Measurements from ENCODE around the gene TSNAX. TPM values are rescaled to one million over a fixed set of nuclear protein-coding genes. Genes with fewer than 3 reads are reported as not detected.

The TSNAX gene
- total RNA-seq, 1 experiment from 2014 or later, result 38.0 TPM

DNA sequence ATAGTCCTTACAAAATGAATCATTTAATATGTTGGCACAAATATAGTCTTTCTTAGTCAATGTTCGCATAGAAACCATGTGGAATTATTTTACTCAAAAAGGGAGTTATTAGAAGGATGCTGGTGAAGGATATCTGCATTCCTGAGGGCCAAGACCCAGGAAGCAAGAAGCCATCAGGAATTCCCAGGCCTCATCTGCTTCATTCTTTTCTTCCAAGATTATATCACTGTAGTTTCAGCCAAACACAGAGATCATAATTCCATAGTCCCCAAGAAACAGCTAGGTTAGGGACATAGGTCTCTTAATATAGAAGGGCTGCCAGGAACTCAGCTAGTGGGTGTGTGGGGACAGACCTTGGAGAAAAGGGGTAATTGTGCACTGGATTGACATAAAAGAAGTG lies 69.5 kb downstream of the TSNAX start:
- Mint-ChIP-seq H3K36me3 (no peaks in the 10 kb centered on the region), H3K9me3 (no peaks in the 10 kb centered on the region), H3K27me3 (ENCODE audit: low read depth) (no peaks in the 10 kb centered on the region; the same call in none of the 2 replicates), H3K4me3 (no peak overlapping the region), H3K27ac (no peak overlapping the region), H3K4me1 (peaks cover 14% of the 10 kb centered on the region)
- TF ChIP-seq, protein P1, sequence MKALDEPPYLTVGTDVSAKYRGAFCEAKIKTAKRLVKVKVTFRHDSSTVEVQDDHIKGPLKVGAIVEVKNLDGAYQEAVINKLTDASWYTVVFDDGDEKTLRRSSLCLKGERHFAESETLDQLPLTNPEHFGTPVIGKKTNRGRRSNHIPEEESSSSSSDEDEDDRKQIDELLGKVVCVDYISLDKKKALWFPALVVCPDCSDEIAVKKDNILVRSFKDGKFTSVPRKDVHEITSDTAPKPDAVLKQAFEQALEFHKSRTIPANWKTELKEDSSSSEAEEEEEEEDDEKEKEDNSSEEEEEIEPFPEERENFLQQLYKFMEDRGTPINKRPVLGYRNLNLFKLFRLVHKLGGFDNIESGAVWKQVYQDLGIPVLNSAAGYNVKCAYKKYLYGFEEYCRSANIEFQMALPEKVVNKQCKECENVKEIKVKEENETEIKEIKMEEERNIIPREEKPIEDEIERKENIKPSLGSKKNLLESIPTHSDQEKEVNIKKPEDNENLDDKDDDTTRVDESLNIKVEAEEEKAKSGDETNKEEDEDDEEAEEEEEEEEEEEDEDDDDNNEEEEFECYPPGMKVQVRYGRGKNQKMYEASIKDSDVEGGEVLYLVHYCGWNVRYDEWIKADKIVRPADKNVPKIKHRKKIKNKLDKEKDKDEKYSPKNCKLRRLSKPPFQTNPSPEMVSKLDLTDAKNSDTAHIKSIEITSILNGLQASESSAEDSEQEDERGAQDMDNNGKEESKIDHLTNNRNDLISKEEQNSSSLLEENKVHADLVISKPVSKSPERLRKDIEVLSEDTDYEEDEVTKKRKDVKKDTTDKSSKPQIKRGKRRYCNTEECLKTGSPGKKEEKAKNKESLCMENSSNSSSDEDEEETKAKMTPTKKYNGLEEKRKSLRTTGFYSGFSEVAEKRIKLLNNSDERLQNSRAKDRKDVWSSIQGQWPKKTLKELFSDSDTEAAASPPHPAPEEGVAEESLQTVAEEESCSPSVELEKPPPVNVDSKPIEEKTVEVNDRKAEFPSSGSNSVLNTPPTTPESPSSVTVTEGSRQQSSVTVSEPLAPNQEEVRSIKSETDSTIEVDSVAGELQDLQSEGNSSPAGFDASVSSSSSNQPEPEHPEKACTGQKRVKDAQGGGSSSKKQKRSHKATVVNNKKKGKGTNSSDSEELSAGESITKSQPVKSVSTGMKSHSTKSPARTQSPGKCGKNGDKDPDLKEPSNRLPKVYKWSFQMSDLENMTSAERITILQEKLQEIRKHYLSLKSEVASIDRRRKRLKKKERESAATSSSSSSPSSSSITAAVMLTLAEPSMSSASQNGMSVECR (CRISPR knock-in tag; IDR thresholded peaks at IDR 0.05; ENCODE audit: borderline replicate concordance), result no peak
- TF ChIP-seq MYBL2 (CRISPR knock-in tag; IDR thresholded peaks at IDR 0.05), result no peak
- no peak for TF ChIP-seq ZNF232 (CRISPR knock-in tag; IDR thresholded peaks at IDR 0.05)
- TF ChIP-seq, protein P2, sequence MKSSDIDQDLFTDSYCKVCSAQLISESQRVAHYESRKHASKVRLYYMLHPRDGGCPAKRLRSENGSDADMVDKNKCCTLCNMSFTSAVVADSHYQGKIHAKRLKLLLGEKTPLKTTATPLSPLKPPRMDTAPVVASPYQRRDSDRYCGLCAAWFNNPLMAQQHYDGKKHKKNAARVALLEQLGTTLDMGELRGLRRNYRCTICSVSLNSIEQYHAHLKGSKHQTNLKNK (CRISPR knock-in tag; IDR thresholded peaks at IDR 0.05), result no peak
- TF ChIP-seq ZNF138 (CRISPR knock-in tag; conservative IDR thresholded peaks at IDR 0.05), result no peak
- no peak for TF ChIP-seq CREM (CRISPR knock-in tag; IDR thresholded peaks at IDR 0.05)
- no peak for ATAC-seq
- CTCF ChIA-PET, result no interaction called here
- POLR2A ChIA-PET, result no interaction called here
- DNase-seq (ENCODE audit: low spot score), result no peak

DNA sequence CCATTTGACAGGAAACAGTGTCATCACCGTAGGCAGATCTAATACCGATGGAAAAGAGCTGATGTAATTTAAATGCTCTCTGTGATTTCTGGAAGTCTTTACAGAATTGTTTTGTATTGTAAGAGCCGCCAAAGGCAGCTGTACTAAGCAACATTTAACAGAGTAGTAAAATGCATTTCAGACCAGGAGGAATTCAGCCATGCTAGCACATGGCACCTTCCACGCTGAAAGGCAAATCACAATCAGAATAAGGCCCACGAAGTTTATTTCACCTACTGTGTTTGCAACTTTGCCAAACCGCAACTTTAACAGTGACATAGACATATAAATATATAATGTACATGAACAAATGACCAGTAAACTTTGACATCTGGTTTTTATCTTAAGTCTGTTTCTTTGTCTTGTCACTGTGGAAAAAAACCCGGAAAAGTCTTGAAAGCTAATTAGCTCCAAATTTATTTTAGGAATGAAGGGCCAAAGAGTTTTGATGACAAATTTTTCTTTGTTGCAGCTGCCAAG lies 72.0 kb downstream of the TSNAX start:
- ATAC-seq (no peak), DNase-seq (ENCODE audit: low spot score) (no peak)
- no peaks in the 10 kb centered on the region for H3K36me3 Mint-ChIP-seq
- POLR2A ChIA-PET, result no interaction called here
- no peak overlapping the region for H3K27ac Mint-ChIP-seq
- H3K4me3 Mint-ChIP-seq, result no peak overlapping the region
- H3K4me1 Mint-ChIP-seq, result peaks cover 20% of the 10 kb centered on the region
- no peaks in the 10 kb centered on the region for H3K9me3 Mint-ChIP-seq
- CTCF ChIA-PET, result interaction anchor here (0.8 to 1.8 kb wide), 2 partner anchors 206 to 284 kb away, joined by 3 to 4 read pairs; no protein-coding TSS in a partner anchor
- H3K27me3 Mint-ChIP-seq (ENCODE audit: low read depth), result peaks cover 5% of the 10 kb centered on the region
- TF ChIP-seq, protein P3, sequence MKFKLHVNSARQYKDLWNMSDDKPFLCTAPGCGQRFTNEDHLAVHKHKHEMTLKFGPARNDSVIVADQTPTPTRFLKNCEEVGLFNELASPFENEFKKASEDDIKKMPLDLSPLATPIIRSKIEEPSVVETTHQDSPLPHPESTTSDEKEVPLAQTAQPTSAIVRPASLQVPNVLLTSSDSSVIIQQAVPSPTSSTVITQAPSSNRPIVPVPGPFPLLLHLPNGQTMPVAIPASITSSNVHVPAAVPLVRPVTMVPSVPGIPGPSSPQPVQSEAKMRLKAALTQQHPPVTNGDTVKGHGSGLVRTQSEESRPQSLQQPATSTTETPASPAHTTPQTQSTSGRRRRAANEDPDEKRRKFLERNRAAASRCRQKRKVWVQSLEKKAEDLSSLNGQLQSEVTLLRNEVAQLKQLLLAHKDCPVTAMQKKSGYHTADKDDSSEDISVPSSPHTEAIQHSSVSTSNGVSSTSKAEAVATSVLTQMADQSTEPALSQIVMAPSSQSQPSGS (CRISPR knock-in tag; IDR thresholded peaks at IDR 0.05; ENCODE audit: borderline replicate concordance, low read depth), result no peak
- TF ChIP-seq ZNF121 (CRISPR knock-in tag; IDR thresholded peaks at IDR 0.05) (no peak), ATF1 (CRISPR knock-in tag; IDR thresholded peaks at IDR 0.05) (no peak), NFE2L1 (CRISPR knock-in tag; IDR thresholded peaks at IDR 0.05) (no peak), RELA (CRISPR knock-in tag; IDR thresholded peaks at IDR 0.05; ENCODE audit: borderline replicate concordance) (no peak), ZNF396 (CRISPR knock-in tag; IDR thresholded peaks at IDR 0.05; ENCODE audit: borderline replicate concordance) (no peak), FOXK1 (CRISPR knock-in tag; IDR thresholded peaks at IDR 0.05) (no peak), JUN (CRISPR knock-in tag; IDR thresholded peaks at IDR 0.05) (no peak), CREM (CRISPR knock-in tag; IDR thresholded peaks at IDR 0.05) (no peak), NR3C1 (CRISPR knock-in tag; conservative IDR thresholded peaks at IDR 0.05; ENCODE audit: low read depth) (no peak), TCF7 (CRISPR knock-in tag; IDR thresholded peaks at IDR 0.05; ENCODE audit: low read depth) (no peak)
- TF ChIP-seq, protein P4, sequence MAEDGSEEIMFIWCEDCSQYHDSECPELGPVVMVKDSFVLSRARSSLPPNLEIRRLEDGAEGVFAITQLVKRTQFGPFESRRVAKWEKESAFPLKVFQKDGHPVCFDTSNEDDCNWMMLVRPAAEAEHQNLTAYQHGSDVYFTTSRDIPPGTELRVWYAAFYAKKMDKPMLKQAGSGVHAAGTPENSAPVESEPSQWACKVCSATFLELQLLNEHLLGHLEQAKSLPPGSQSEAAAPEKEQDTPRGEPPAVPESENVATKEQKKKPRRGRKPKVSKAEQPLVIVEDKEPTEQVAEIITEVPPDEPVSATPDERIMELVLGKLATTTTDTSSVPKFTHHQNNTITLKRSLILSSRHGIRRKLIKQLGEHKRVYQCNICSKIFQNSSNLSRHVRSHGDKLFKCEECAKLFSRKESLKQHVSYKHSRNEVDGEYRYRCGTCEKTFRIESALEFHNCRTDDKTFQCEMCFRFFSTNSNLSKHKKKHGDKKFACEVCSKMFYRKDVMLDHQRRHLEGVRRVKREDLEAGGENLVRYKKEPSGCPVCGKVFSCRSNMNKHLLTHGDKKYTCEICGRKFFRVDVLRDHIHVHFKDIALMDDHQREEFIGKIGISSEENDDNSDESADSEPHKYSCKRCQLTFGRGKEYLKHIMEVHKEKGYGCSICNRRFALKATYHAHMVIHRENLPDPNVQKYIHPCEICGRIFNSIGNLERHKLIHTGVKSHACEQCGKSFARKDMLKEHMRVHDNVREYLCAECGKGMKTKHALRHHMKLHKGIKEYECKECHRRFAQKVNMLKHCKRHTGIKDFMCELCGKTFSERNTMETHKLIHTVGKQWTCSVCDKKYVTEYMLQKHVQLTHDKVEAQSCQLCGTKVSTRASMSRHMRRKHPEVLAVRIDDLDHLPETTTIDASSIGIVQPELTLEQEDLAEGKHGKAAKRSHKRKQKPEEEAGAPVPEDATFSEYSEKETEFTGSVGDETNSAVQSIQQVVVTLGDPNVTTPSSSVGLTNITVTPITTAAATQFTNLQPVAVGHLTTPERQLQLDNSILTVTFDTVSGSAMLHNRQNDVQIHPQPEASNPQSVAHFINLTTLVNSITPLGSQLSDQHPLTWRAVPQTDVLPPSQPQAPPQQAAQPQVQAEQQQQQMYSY (CRISPR knock-in tag; IDR thresholded peaks at IDR 0.05), result no peak
- TF ChIP-seq, protein P5, sequence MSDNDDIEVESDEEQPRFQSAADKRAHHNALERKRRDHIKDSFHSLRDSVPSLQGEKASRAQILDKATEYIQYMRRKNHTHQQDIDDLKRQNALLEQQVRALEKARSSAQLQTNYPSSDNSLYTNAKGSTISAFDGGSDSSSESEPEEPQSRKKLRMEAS (CRISPR knock-in tag; IDR thresholded peaks at IDR 0.05), result no peak
- TF ChIP-seq, protein P1 (CRISPR knock-in tag; IDR thresholded peaks at IDR 0.05; ENCODE audit: borderline replicate concordance), result no peak

All from WTC11 (cell line).